ENCODE data around the gene OSGIN1.

- TF ChIP-seq POLR2A (IDR thresholded peaks at IDR 0.05) (no peak), CTCF (IDR thresholded peaks at IDR 0.05) (no peak)
These were observed 13.2 kb downstream of the OSGIN1 start for GRCh38 chr16:83966153-83966696.

Measured in Peyer's patch (tissue), 4 donors.